ENCODE measurements around the gene ADRA2B.

The ADRA2B gene

GRCh38 chr2:96117701-96118588 is 1.6 kb upstream of the ADRA2B start:
- DNase-seq (ENCODE audit: low read depth, low spot score), result no peak

GRCh38 chr2:96116879-96117533 is 635 bp upstream of the ADRA2B start:
- DNase-seq (ENCODE audit: low read depth, low spot score), result no peak

GRCh38 chr2:96115631-96116423 is 544 bp downstream of the ADRA2B start:
- DNase-seq (ENCODE audit: low read depth, low spot score), result no peak

DNA sequence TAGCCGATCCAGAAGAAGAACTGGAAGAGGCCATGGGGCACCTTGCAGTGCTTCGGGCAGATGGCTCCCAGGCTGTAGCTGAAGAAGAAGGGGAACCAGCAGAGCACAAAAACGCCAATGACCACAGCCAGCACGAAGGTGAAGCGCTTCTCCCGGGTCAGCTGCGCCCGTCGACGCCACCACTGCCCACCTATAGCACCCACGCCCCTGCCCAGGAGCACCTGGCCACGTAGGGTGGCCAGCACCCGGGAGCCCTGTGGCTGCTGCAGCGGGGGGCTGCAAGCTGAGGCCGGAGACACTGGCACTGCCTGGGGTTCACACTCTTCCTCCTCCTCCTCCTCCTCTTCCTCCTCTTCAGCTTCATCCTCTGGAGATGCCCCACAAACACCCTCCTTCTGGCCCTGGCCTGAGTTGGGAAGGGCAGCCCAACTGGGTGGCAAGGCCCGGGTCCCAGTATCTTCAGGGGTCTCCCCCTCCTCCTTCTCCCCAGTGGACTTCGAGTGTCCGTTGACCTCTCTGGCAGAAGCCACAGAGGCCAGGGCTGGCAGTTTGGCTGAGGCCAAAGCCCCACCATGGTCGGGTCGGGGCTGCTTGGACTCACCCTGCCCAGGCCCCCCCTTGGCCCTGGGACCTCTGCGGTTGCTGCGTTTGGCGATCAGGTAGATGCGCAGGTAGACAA is 1.3 kb downstream of the ADRA2B start:
- DNase-seq (ENCODE audit: low read depth, low spot score), result no peak

- DNase-seq (ENCODE audit: low read depth, low spot score), result no peak
These were observed 1.8 kb downstream of the ADRA2B start for GRCh38 chr2:96114546-96114902.

GRCh38 chr2:96113951-96114350 is 2.4 kb downstream of the ADRA2B start:
- DNase-seq (ENCODE audit: low read depth, low spot score), result no peak

GRCh38 chr2:96113367-96113677 is 3.0 kb downstream of the ADRA2B start:
- no peak for DNase-seq (ENCODE audit: low read depth, low spot score)

DNA sequence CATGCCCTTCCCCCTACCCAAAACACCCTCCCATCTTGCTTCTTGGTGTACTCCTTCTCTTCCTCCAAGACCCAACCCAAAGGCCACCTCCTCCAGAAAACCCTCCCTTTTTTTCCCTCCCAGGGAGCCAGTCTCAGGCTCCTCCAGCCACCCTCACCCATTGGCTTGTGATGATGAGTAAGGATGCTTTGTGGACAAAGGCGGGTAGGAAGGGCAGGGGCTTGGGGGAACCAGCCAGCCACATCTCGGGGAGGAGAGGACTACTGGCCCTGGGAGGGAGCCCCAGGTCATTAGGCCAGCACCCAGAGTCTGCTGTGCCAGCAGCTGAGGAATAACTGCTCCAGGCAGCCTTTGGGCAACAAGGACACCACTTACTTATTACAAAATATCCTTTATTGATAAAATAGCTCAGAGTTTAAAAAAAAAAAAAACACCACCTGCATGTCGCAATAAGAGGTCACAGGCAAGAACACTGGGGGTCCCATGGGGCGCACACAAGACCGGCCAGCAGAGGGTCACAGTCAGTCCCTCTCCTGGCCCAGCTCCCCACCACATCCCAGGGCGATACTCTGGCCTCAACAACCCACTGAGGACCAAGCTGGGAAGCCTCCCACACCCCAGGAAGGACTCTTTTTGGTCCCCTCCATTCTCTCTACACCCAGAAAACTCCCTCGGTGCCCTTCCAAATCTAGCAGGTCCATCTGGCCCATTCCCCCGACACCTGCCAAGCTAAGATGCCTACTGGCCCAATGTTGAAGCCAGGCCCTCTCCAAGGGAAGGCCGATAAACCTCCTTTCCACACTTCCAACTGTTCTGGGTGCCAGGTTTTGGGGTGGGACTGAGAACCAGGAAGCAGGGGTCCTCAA is 3.6 kb downstream of the ADRA2B start:
- no peak for DNase-seq (ENCODE audit: low read depth, low spot score)

GRCh38 chr2:96111823-96112500 is 4.4 kb downstream of the ADRA2B start:
- no peak for DNase-seq (ENCODE audit: low read depth, low spot score)

DNA sequence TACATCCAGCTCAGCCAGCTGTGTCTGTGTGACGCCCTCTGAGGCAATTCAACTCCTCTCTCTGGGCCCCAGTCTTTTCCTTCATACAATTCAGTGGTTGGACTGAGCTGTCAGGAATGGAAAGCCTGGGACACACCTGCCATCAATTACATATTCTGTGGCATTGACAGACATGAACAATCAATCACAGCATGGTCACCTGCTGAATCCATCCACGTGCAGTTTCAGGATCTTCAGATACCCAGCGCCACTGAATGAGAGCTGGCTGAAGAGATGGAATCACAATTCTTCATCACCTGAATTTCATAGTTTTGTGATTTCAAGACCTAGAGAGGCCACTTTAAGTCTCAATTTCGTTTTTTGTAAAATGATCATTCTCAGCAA is 5.1 kb downstream of the ADRA2B start:
- no peak for DNase-seq (ENCODE audit: low read depth, low spot score)

GRCh38 chr2:96110621-96111256 is 5.6 kb downstream of the ADRA2B start:
- no peak for DNase-seq (ENCODE audit: low read depth, low spot score)

DNA sequence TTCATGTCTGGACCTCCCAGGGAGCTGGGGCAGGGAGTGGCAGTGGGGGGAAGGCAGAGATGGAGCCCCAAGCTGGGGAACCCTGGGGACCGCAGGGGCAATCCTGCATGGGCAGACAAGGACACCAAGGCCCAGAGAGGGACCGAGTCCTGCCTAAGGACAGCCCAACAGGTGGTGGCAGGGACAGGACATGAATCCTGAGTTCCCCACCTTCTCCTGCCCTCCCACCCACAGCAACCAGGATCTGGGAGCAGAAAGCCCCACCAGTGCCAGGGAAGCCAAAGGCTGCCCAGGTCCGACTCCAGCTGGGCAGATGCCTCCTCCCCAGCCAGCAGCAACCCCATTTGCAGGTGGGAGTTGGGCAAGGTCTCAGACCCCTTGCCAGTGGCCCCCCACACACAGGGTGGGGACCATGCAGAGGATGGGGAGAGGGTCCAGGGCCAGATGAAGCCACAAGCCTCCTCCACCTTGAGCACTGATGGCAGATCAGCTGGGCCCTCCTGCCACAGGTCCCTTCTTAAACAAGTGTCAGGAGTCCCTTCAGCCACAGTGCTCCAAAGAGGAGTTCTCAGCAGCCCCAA is 6.3 kb downstream of the ADRA2B start:
- DNase-seq (ENCODE audit: low read depth, low spot score), result no peak

DNA sequence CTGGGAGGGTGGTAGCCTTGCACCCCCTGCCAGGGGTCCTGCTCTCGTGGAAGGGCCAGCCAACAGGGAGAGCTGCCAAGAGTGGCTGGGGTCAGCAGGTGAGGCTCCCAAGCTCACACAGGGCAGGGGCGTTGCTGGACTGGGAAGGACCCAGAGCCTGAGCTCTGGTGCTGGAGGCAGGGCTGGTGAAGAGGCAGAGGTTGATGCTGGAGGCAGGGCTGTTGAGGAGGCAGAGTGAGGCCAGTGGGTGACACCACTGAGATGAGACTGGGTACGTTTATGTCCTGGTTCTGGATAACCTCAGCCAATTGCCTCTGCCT is 7.0 kb downstream of the ADRA2B start:
- no peak for DNase-seq (ENCODE audit: low read depth, low spot score)

GRCh38 chr2:96108541-96109360 is 7.6 kb downstream of the ADRA2B start:
- no peak for DNase-seq (ENCODE audit: low read depth, low spot score)

GRCh38 chr2:96108151-96108540 is 8.2 kb downstream of the ADRA2B start:
- no peak for DNase-seq (ENCODE audit: low read depth, low spot score)

- DNase-seq (ENCODE audit: low read depth, low spot score), result no peak
These were observed 8.7 kb downstream of the ADRA2B start for GRCh38 chr2:96107708-96108065.

DNA sequence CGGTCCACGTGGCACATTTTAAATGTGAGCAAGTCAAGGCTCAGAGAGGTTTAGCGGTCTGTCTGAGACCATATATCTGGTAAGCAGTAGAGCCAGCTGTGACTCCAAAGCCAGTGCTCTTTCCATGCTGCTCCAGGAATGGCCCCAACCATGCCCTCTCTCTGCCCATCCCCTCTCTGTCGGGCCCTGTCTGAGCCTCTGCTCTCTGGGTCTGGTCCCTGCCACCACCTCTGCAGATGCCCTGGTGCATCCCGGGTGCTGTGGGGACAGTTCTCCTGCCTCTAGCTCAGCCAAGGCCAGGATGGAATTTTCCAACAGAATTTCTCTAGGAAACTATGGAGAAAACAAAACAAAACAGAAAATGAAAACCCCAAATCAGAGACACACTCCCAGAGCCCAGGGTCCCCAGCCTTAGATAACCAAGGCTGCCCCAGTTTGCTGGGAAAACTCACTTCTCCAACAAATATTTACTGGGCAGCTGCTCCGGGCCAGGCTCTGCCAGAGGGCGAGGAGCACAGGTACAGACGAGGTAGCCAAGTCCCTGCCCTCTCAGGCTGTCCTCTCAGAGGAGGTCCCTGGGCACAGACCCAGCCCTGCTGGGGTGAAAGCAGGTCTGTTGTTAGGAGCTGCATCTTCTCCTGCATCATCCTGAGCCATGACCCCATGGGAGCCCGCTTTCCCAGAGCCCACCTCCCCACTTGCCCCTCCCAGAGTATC is 9.2 kb downstream of the ADRA2B start:
- DNase-seq (ENCODE audit: low read depth, low spot score), result no peak

GRCh38 chr2:96105994-96106715 is 10.2 kb downstream of the ADRA2B start:
- DNase-seq (ENCODE audit: low read depth, low spot score), result no peak

All from smooth muscle cell of the brain vasculature (primary cell).